MCF 10A (cell line): ENCODE results near the gene PIEZO2. TPM values are rescaled to one million over a fixed set of nuclear protein-coding genes. Genes with fewer than 3 reads are reported as not detected.

Experiments
- BruUV-seq: library from RNA; stranded (reverse); fragments of 400-500 nt; replicated peaks from 2 replicates; lab custom pipeline; 2021; lab: Mats Ljungman, UMichigan
- CTCF ChIA-PET: fragments of 300-600 bp; sonication (Branson Sonifier 250); formaldehyde crosslinking; extraction: SDS; loops from one replicate; lab custom pipeline; 2021; ENCODE audit warnings: antibody characterized with exemption, inconsistent platforms; lab: Yijun Ruan, JAX
- POLR2A ChIA-PET: fragments of 300-600, 350-650 bp; sonication (Branson Sonifier 250); formaldehyde crosslinking; extraction: SDS; loops from one replicate; lab custom pipeline; 2020; ENCODE audit warnings: antibody characterized with exemption, inconsistent platforms; lab: Yijun Ruan, JAX
- DNase-seq: peaks from one replicate; pipeline ENCODE4 v3.0.0-alpha.2; 2018; ENCODE audit not compliant: unreplicated experiment
- H3K27ac Mint-ChIP-seq: one replicate; pipeline ENCODE4 v1.8.0; 2022; ENCODE audit warnings: mild to moderate bottlenecking, low read depth, mixed read lengths; ENCODE audit not compliant: unreplicated experiment
- H3K27me3 Mint-ChIP-seq: one replicate; pipeline ENCODE4 v1.8.0; 2022; ENCODE audit warnings: mixed read lengths; ENCODE audit not compliant: insufficient read depth, unreplicated experiment
- H3K36me3 Mint-ChIP-seq: one replicate; pipeline ENCODE4 v1.8.0; 2022; ENCODE audit warnings: mild to moderate bottlenecking, moderate library complexity, mixed read lengths; ENCODE audit not compliant: insufficient read depth, unreplicated experiment
- H3K4me1 Mint-ChIP-seq: one replicate; pipeline ENCODE4 v1.8.0; 2022; ENCODE audit warnings: mixed read lengths; ENCODE audit not compliant: insufficient read depth, unreplicated experiment
- H3K4me3 Mint-ChIP-seq: one replicate; pipeline ENCODE4 v1.8.0; 2022; ENCODE audit warnings: mild to moderate bottlenecking, moderate library complexity, mixed read lengths; ENCODE audit not compliant: unreplicated experiment
- H3K9me3 Mint-ChIP-seq: one replicate; pipeline ENCODE4 v1.8.0; 2022; ENCODE audit warnings: mixed read lengths; ENCODE audit not compliant: unreplicated experiment
- CTCF ChIP-seq: fragments of 200-600 bp; IDR thresholded peaks from one replicate; pipeline ENCODE4 v1.8.0; 2022; ENCODE audit warnings: antibody characterized with exemption, mild to moderate bottlenecking; ENCODE audit not compliant: unreplicated experiment
- intact Hi-C: fragments of 100-400 bp; cut with micrococcal nuclease; formaldehyde crosslinking; loops from 2 replicates; pipeline ENCODE4 v1.14.1; 2022
- total RNA-seq: library from RNA; stranded (reverse); gene quantifications from 2 replicates; pipeline ENCODE4 v1.2.3, GENCODE V29; 2022

The PIEZO2 gene
- total RNA-seq, 1 experiment from 2014 or later, result 0.49 TPM

GRCh38 chr18:10946058-10946457 is 203.3 kb downstream of the PIEZO2 start:
- no peak for DNase-seq
- Mint-ChIP-seq H3K4me3 (no peak overlapping the region), H3K27me3 (no peaks in the 10 kb centered on the region), H3K4me1 (peaks cover 7% of the 10 kb centered on the region), H3K36me3 (no peaks in the 10 kb centered on the region), H3K9me3 (peaks cover 36% of the 10 kb centered on the region), H3K27ac (no peak overlapping the region)
- no TSS peak for BruUV-seq
- ChIA-PET POLR2A (interaction anchor here (0.6 to 1.3 kb wide), 5 partner anchors 14 to 912 kb away, joined by 3 to 5 read pairs (median 3); no protein-coding TSS in a partner anchor), CTCF (interaction anchor here (1.0 kb wide), 1 partner anchor 386 kb away, joined by 3 read pairs; no protein-coding TSS in a partner anchor)
- TF ChIP-seq CTCF, result no peak
- intact Hi-C loops, result no loop called here

- Mint-ChIP-seq H3K4me3 (no peak overlapping the region), H3K27ac (no peak overlapping the region), H3K27me3 (no peaks in the 10 kb centered on the region), H3K9me3 (peaks cover 30% of the 10 kb centered on the region), H3K4me1 (no peaks in the 10 kb centered on the region), H3K36me3 (no peaks in the 10 kb centered on the region)
- POLR2A ChIA-PET, result no interaction called here
- BruUV-seq, result no TSS peak
- intact Hi-C loops, result no loop called here
- CTCF ChIA-PET, result no interaction called here
- no peak for DNase-seq
- TF ChIP-seq CTCF, result no peak
These were observed 206.4 kb downstream of the PIEZO2 start for GRCh38 chr18:10942998-10943397.

- Mint-ChIP-seq H3K27ac (no peak overlapping the region), H3K9me3 (peaks cover 6% of the 10 kb centered on the region), H3K36me3 (peaks cover 5% of the 10 kb centered on the region), H3K4me1 (peaks cover 13% of the 10 kb centered on the region), H3K4me3 (no peak overlapping the region), H3K27me3 (no peaks in the 10 kb centered on the region)
- no TSS peak for BruUV-seq
- intact Hi-C loops, result no loop called here
- ChIA-PET CTCF (interaction anchor here (0.6 kb wide), 1 partner anchor 35 kb away, joined by 3 read pairs; no protein-coding TSS in a partner anchor), POLR2A (no interaction called here)
- TF ChIP-seq CTCF, result no peak
- DNase-seq, result no peak
These were observed 209.5 kb downstream of the PIEZO2 start for GRCh38 chr18:10939822-10940221.

GRCh38 chr18:10937743-10938640 is 211.4 kb downstream of the PIEZO2 start:
- H3K4me3 Mint-ChIP-seq, result no peak overlapping the region
- ChIA-PET POLR2A (interaction anchor here (1.2 kb wide), 1 partner anchor 12 kb away, joined by 3 read pairs; no protein-coding TSS in a partner anchor), CTCF (no interaction called here)
- H3K27me3 Mint-ChIP-seq, result no peaks in the 10 kb centered on the region
- H3K36me3 Mint-ChIP-seq, result peaks cover 5% of the 10 kb centered on the region
- DNase-seq, result no peak
- BruUV-seq, result no TSS peak
- no peak overlapping the region for H3K27ac Mint-ChIP-seq
- intact Hi-C loops, result no loop called here
- H3K9me3 Mint-ChIP-seq, result no peaks in the 10 kb centered on the region
- peaks cover 13% of the 10 kb centered on the region for H3K4me1 Mint-ChIP-seq
- TF ChIP-seq CTCF, result no peak
